HEK293T (cell line): ENCODE results near the gene TTC7B.

Experiments used
- CTCF ChIA-PET: fragments of 350-600 bp; formaldehyde crosslinking; extraction: SDS; loops from one replicate; lab custom pipeline; 2021; ENCODE audit warnings: antibody characterized with exemption, inconsistent platforms; lab: Yijun Ruan, JAX
- POLR2A ChIA-PET: fragments of 350-600 bp; formaldehyde crosslinking; extraction: SDS; loops from one replicate; lab custom pipeline; 2020; ENCODE audit warnings: antibody characterized with exemption, inconsistent platforms; lab: Yijun Ruan, JAX
- DNase-seq: peaks from one replicate; pipeline ENCODE4 v3.0.0; 2012; ENCODE audit warnings: mixed read lengths; ENCODE audit errors: extremely low spot score
- ARNT ChIP-seq: fragments of 450-650 bp; IDR thresholded peaks from 2 replicates; pipeline ENCODE4 v1.6.1; 2017; ENCODE audit warnings: mild to moderate bottlenecking
- BHLHE40 ChIP-seq: fragments of 450-650 bp; IDR thresholded peaks from 2 replicates; pipeline ENCODE4 v1.6.1; 2016; ENCODE audit warnings: mild to moderate bottlenecking, moderate library complexity, borderline replicate concordance
- CTBP1 ChIP-seq: fragments of 450-650 bp; IDR thresholded peaks from 2 replicates; pipeline ENCODE4 v1.6.1; 2016; ENCODE audit warnings: borderline replicate concordance
- ELF4 ChIP-seq: fragments of 450-650 bp; IDR thresholded peaks from 2 replicates; pipeline ENCODE4 v1.6.1; 2017; ENCODE audit warnings: antibody characterized with exemption
- FOXA1 ChIP-seq: fragments of 450-650 bp; IDR thresholded peaks from 2 replicates; pipeline ENCODE4 v1.6.1; 2016; ENCODE audit warnings: mild to moderate bottlenecking
- FOXK2 ChIP-seq: fragments of 450-650 bp; IDR thresholded peaks from 2 replicates; pipeline ENCODE4 v1.6.1; 2016; ENCODE audit warnings: mild to moderate bottlenecking
- FOXM1 ChIP-seq: fragments of 450-650 bp; IDR thresholded peaks from 2 replicates; pipeline ENCODE4 v1.6.1; 2017; ENCODE audit warnings: mild to moderate bottlenecking, borderline replicate concordance
- HDGF ChIP-seq: fragments of 450-650 bp; IDR thresholded peaks from 2 replicates; pipeline ENCODE4 v1.6.1; 2017; ENCODE audit warnings: antibody characterized with exemption, borderline replicate concordance
- L3MBTL2 ChIP-seq: fragments of 450-650 bp; conservative IDR thresholded peaks from 2 replicates; pipeline ENCODE4 v1.6.1; 2016; ENCODE audit warnings: mild to moderate bottlenecking
- LEF1 ChIP-seq: fragments of 450-650 bp; IDR thresholded peaks from 2 replicates; pipeline ENCODE4 v1.6.1; 2017; ENCODE audit warnings: mild to moderate bottlenecking, borderline replicate concordance
- NFRKB ChIP-seq: fragments of 450-650 bp; IDR thresholded peaks from 2 replicates; pipeline ENCODE4 v1.6.1; 2016; ENCODE audit warnings: mild to moderate bottlenecking, moderate library complexity
- PKNOX1 ChIP-seq: fragments of 450-650 bp; IDR thresholded peaks from 2 replicates; pipeline ENCODE4 v1.6.1; 2016
- SP1 ChIP-seq: fragments of 450-650 bp; IDR thresholded peaks from 2 replicates; pipeline ENCODE4 v1.6.1; 2017
- SUZ12 ChIP-seq: fragments of 450-650 bp; IDR thresholded peaks from 2 replicates; pipeline ENCODE4 v1.6.1; 2016; ENCODE audit warnings: mild to moderate bottlenecking
- TARDBP ChIP-seq: fragments of 450-650 bp; IDR thresholded peaks from 2 replicates; pipeline ENCODE4 v1.6.1; 2016
- ZNF384 ChIP-seq: fragments of 450-650 bp; IDR thresholded peaks from 2 replicates; pipeline ENCODE4 v1.6.1; 2016

The TTC7B gene

GRCh38 chr14:90851327-90852036 is 35.3 kb upstream of the TTC7B start:
- no peak for TF ChIP-seq BHLHE40
- TF ChIP-seq SUZ12 = no peak
- no peak for TF ChIP-seq PKNOX1
- no peak for TF ChIP-seq LEF1
- TF ChIP-seq ELF4 = no peak
- TF ChIP-seq TARDBP = no peak
- no peak for TF ChIP-seq CTBP1
- TF ChIP-seq L3MBTL2 = no peak
- ChIA-PET CTCF (interaction anchor here (1.0 kb wide), 1 partner anchor 322 kb away, joined by 3 read pairs; no protein-coding TSS in a partner anchor), POLR2A (no interaction called here)
- DNase-seq = no peak

- TF ChIP-seq L3MBTL2 (no peak), LEF1 (no peak), SUZ12 (no peak), ARNT (no peak), CTBP1 (no peak), ZNF384 (no peak), HDGF (no peak), BHLHE40 (no peak)
- ChIA-PET POLR2A (no interaction called here), CTCF (no interaction called here)
- DNase-seq = no peak
Observed at GRCh38 chr14:90850487-90850886, 34.3 kb upstream of the TTC7B start.

- TF ChIP-seq ELF4 (no peak), FOXA1 (no peak), FOXK2 (no peak), PKNOX1 (no peak), L3MBTL2 (no peak), LEF1 (no peak), ZNF384 (no peak), BHLHE40 (no peak), HDGF (no peak), SUZ12 (no peak), NFRKB (no peak), SP1 (no peak), ARNT (no peak), FOXM1 (no peak)
- DNase-seq = no peak
- CTCF ChIA-PET = interaction anchor here (0.8 kb wide), 1 partner anchor 15 kb away, joined by 3 read pairs; no protein-coding TSS in a partner anchor
- POLR2A ChIA-PET = interaction anchor here (1.4 kb wide), 1 partner anchor 16 kb away, joined by 4 read pairs; no protein-coding TSS in a partner anchor
Observed at GRCh38 chr14:90849787-90850444, 33.7 kb upstream of the TTC7B start.

- POLR2A ChIA-PET = interaction anchor here (1.4 kb wide), 1 partner anchor 17 kb away, joined by 4 read pairs; no protein-coding TSS in a partner anchor
- no peak for DNase-seq
- TF ChIP-seq SP1 (no peak), ELF4 (no peak), SUZ12 (no peak), CTBP1 (no peak), LEF1 (no peak), L3MBTL2 (no peak), HDGF (no peak)
- CTCF ChIA-PET = interaction anchor here (0.8 kb wide), 1 partner anchor 14 kb away, joined by 3 read pairs; no protein-coding TSS in a partner anchor
Observed at GRCh38 chr14:90848944-90849731, 32.9 kb upstream of the TTC7B start.

- TF ChIP-seq LEF1 (no peak), L3MBTL2 (no peak), SP1 (no peak), FOXK2 (no peak), CTBP1 (no peak), BHLHE40 (no peak)
- POLR2A ChIA-PET = no interaction called here
- CTCF ChIA-PET = no interaction called here
- no peak for DNase-seq
Observed at GRCh38 chr14:90846511-90846910, 30.3 kb upstream of the TTC7B start.

- no peak for DNase-seq
- CTCF ChIA-PET = no interaction called here
- POLR2A ChIA-PET = no interaction called here
- no peak for TF ChIP-seq FOXA1
Observed at GRCh38 chr14:90844321-90844720, 28.1 kb upstream of the TTC7B start.
